GM12892 (cell line): ENCODE results near the gene PLEKHM1.

Experiments used
- POLR2A ChIP-seq: IDR thresholded peaks from 2 replicates; pipeline ENCODE4 v1.6.1; 2011; ENCODE audit warnings: low read depth, low read length, control low read depth
- POLR2AphosphoS5 ChIP-seq: IDR thresholded peaks from 2 replicates; pipeline ENCODE4 v1.6.1; 2011; ENCODE audit warnings: low read depth, low read length, control low read depth
- TAF1 ChIP-seq: IDR thresholded peaks from 2 replicates; pipeline ENCODE4 v1.6.1; 2011; ENCODE audit warnings: low read depth, mild to moderate bottlenecking, control low read depth, low read length, borderline replicate concordance

DNA sequence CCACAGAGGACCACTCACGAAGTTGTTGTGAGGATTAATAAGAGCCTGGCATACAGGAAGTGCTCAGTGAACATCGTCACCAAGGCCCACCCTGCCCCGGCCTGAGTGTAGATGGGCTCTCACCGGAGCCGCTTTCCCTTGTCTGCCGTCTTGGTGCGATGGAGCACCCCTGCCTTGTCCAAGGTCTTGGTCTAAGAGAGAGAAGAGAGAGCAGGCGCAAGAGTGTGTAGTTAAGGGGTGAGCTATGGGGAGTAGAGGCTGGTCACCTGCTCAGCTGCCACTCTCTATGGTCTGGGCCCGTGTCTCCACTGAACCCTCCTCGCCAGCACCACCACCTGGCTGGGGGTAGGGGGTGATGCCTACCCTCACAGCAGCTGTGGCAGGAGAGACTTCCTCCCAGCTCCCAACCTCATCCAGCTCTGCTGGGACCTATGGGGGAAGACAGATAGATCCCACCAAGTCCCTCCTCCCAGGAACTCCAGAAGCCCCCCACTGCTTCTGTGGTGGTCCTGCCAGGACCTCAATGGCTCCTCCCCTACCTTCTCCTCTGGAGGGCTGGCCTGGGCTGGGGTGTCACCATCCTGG lies 86.5 kb downstream of the PLEKHM1 start:
- TF ChIP-seq POLR2A (no peak), POLR2AphosphoS5 (no peak), TAF1 (no peak)
